Caco-2 (cell line): ENCODE data around the gene CDHR2. TPM values are rescaled to one million over a fixed set of nuclear protein-coding genes. Genes with fewer than 3 reads are reported as not detected.

Source experiments
- BruUV-seq: library from RNA; stranded (reverse); fragments of 400-500 nt; replicated peaks from 2 replicates; lab custom pipeline; 2021; lab: Mats Ljungman, UMichigan
- CTCF ChIA-PET: fragments of 300-600 bp; sonication (Branson Sonifier 250); formaldehyde crosslinking; loops from one replicate; lab custom pipeline; 2022; ENCODE audit warnings: antibody characterized with exemption; lab: Charles Lee
- POLR2A ChIA-PET: fragments of 300-600 bp; sonication (Branson Sonifier 250); formaldehyde crosslinking; loops from one replicate; lab custom pipeline; 2022; ENCODE audit warnings: antibody characterized with exemption; lab: Charles Lee
- DNase-seq, 2 experiments: peaks; one replicate each; pipeline versions ENCODE4 v3.0.0 to v3.0.0-alpha.2; 2020 to 2022
- H3K27me3 ChIP-seq: replicated peaks from 2 replicates; pipeline ENCODE4 v1.6.0; 2011; ENCODE audit warnings: low read length; ENCODE audit not compliant: control insufficient read depth, insufficient read depth
- H3K36me3 ChIP-seq: 2 replicates; pipeline ENCODE4 v1.5.1; 2011; ENCODE audit warnings: low read length; ENCODE audit not compliant: control insufficient read depth, insufficient read depth
- H3K4me1 ChIP-seq: fragments of 250-450 bp; sonication (Bioruptor Pico); 2 replicates; pipeline ENCODE4 v1.5.1; 2020; ENCODE audit warnings: mild to moderate bottlenecking
- H3K4me3 ChIP-seq: 2 replicates; pipeline ENCODE4 v1.5.1; 2011; ENCODE audit warnings: low read depth, mild to moderate bottlenecking, control low read depth, low read length
- H3K9me3 ChIP-seq: fragments of 250-450 bp; sonication (Bioruptor Pico); 2 replicates; pipeline ENCODE4 v1.5.1; 2020; ENCODE audit warnings: mild to moderate bottlenecking, moderate library complexity
- H3K27ac Mint-ChIP-seq: one replicate; pipeline ENCODE4 v1.8.0; 2022; ENCODE audit warnings: mixed read lengths; ENCODE audit not compliant: unreplicated experiment
- H3K27me3 Mint-ChIP-seq: one replicate; pipeline ENCODE4 v1.8.0; 2022; ENCODE audit warnings: mixed read lengths; ENCODE audit not compliant: insufficient read depth, unreplicated experiment
- H3K36me3 Mint-ChIP-seq: one replicate; pipeline ENCODE4 v1.8.0; 2022; ENCODE audit warnings: mild to moderate bottlenecking, mixed read lengths; ENCODE audit not compliant: insufficient read depth, unreplicated experiment
- H3K4me1 Mint-ChIP-seq: one replicate; pipeline ENCODE4 v1.8.0; 2022; ENCODE audit warnings: low read depth, mixed read lengths; ENCODE audit not compliant: unreplicated experiment
- H3K4me3 Mint-ChIP-seq: one replicate; pipeline ENCODE4 v1.8.0; 2022; ENCODE audit warnings: mild to moderate bottlenecking, moderate library complexity, mixed read lengths; ENCODE audit not compliant: unreplicated experiment
- H3K9me3 Mint-ChIP-seq: one replicate; pipeline ENCODE4 v1.8.0; 2022; ENCODE audit warnings: mixed read lengths; ENCODE audit not compliant: unreplicated experiment
- CTCF ChIP-seq, 2 experiments: fragments of 200-600 bp in 1 of 2; IDR thresholded peaks; 1 replicate in 1 of 2; 2 replicates in 1 of 2; pipeline versions ENCODE4 v1.5.1 to v1.8.0; 2011 to 2022; ENCODE audit warnings: antibody characterized with exemption in 1 of 2, control low read depth in 1 of 2, inconsistent platforms in 1 of 2, low read depth in 1 of 2, low read length in 1 of 2, mild to moderate bottlenecking in 1 of 2, moderate library complexity in 1 of 2; ENCODE audit not compliant: insufficient read depth in 1 of 2, severe bottlenecking in 1 of 2, unreplicated experiment in 1 of 2
- intact Hi-C: fragments of 100-400 bp; cut with micrococcal nuclease; formaldehyde crosslinking; loops from one replicate; pipeline ENCODE4 v1.10.0; 2022; ENCODE audit not compliant: unreplicated experiment
- total RNA-seq: library from RNA; stranded (reverse); gene quantifications from 2 replicates; pipeline ENCODE4 v1.2.3, GENCODE V29; 2022

CDHR2 gene
- total RNA-seq, 1 experiment from 2014 or later, result 0.59 TPM

- Mint-ChIP-seq H3K4me3 (no peak overlapping the region), H3K27ac (no peak overlapping the region), H3K27me3 (peaks cover 10% of the 10 kb centered on the region), H3K4me1 (no peaks in the 10 kb centered on the region), H3K9me3 (no peaks in the 10 kb centered on the region), H3K36me3 (peaks cover 4% of the 10 kb centered on the region)
- H3K4me3 ChIP-seq, result no peak overlapping the region
- H3K36me3 ChIP-seq, result no peaks in the 10 kb centered on the region
- H3K9me3 ChIP-seq, result no peaks in the 10 kb centered on the region
- no peak for DNase-seq
- CTCF ChIA-PET, result no interaction called here
- BruUV-seq, result no TSS peak
- H3K4me1 ChIP-seq, result peaks cover 5% of the 10 kb centered on the region; the same call in 1 of the 2 replicates
- intact Hi-C loops, result no loop called here
- POLR2A ChIA-PET, result no interaction called here
- no peak for TF ChIP-seq CTCF (IDR thresholded peaks at IDR 0.05; ENCODE audit: insufficient read depth in 1 of 2, low read depth in 1 of 2, low read length in 1 of 2, severe bottlenecking in 1 of 2, unreplicated experiment in 1 of 2)
- no peaks in the 10 kb centered on the region; the same call in 1 of the 2 replicates for H3K27me3 ChIP-seq
These were observed 93.7 kb downstream of the CDHR2 start for GRCh38 chr5:176642675-176643490.

DNA sequence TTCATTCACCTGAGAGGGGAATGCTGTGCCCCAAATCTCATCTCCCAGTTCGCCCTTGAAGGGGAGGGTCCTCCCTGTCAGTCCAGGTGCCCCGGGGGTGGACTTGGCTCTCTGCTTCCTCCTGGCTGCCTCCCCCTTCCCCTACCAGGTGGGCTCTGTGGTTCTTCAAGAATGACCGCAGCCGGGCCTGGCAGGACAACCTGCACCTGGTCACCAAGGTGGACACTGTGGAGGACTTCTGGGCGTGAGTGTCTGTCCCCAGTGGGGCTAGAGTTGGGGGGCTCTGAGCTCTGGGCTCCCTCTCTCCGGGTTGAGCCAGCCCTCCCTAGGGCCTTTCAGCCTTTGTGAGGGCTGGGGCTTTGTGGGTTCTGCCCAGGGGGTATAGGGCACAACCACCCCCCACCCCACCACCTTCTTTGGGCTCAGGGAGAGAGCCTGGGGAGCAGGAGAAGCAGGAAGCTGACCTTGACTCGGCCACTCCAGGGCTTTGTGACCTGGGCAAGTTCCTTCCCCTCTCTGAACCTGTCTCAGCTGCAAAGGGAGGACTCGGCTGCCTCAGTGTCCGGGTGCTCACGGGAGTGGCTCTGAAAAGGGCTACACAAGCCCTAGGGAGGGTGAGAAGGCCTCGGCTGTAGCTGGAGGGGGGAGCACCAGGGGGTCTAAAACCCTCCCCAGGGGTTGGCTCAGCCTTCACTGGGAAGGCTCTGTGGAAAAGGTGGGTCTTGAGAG is 94.5 kb downstream of the CDHR2 start:
- H3K9me3 Mint-ChIP-seq, result no peaks in the 10 kb centered on the region
- Histone ChIP-seq H3K27me3 (no peaks in the 10 kb centered on the region; the same call in 1 of the 2 replicates), H3K9me3 (no peaks in the 10 kb centered on the region), H3K4me3 (no peak overlapping the region), H3K36me3 (no peaks in the 10 kb centered on the region), H3K4me1 (peaks cover 10% of the 10 kb centered on the region)
- H3K4me1 Mint-ChIP-seq, result no peaks in the 10 kb centered on the region
- POLR2A ChIA-PET, result no interaction called here
- H3K27ac Mint-ChIP-seq, result no peak overlapping the region
- H3K27me3 Mint-ChIP-seq, result peaks cover 4% of the 10 kb centered on the region
- BruUV-seq, result no TSS peak
- no peak for TF ChIP-seq CTCF (IDR thresholded peaks at IDR 0.05; ENCODE audit: insufficient read depth in 1 of 2, low read depth in 1 of 2, low read length in 1 of 2, severe bottlenecking in 1 of 2, unreplicated experiment in 1 of 2)
- H3K36me3 Mint-ChIP-seq, result peaks cover 4% of the 10 kb centered on the region
- intact Hi-C loops, result no loop called here
- DNase-seq, result no peak
- no peak overlapping the region for H3K4me3 Mint-ChIP-seq
- CTCF ChIA-PET, result no interaction called here

- DNase-seq, result no peak
- Histone ChIP-seq H3K9me3 (no peaks in the 10 kb centered on the region), H3K4me3 (no peak overlapping the region), H3K27me3 (no peaks in the 10 kb centered on the region), H3K36me3 (no peaks in the 10 kb centered on the region), H3K4me1 (peaks cover 10% of the 10 kb centered on the region)
- no peak overlapping the region for H3K27ac Mint-ChIP-seq
- peaks cover 4% of the 10 kb centered on the region for H3K36me3 Mint-ChIP-seq
- no peak overlapping the region for H3K4me3 Mint-ChIP-seq
- CTCF ChIA-PET, result interaction anchor here (3.4 kb wide), 1 partner anchor 16 kb away, joined by 34 read pairs; no protein-coding TSS in a partner anchor
- H3K4me1 Mint-ChIP-seq, result no peaks in the 10 kb centered on the region
- POLR2A ChIA-PET, result no interaction called here
- peaks cover 4% of the 10 kb centered on the region for H3K27me3 Mint-ChIP-seq
- no peaks in the 10 kb centered on the region for H3K9me3 Mint-ChIP-seq
- no peak for TF ChIP-seq CTCF (IDR thresholded peaks at IDR 0.05; ENCODE audit: insufficient read depth in 1 of 2, low read depth in 1 of 2, low read length in 1 of 2, severe bottlenecking in 1 of 2, unreplicated experiment in 1 of 2)
- BruUV-seq, result no TSS peak
- intact Hi-C loops, result no loop called here
These were observed 95.2 kb downstream of the CDHR2 start for GRCh38 chr5:176644294-176644693.
